PC-3 (cell line): ENCODE data around the gene KCNQ1.

ENCODE experiments used
- EZH2 ChIP-seq: fragments of 300-600 bp; sonication (generic); IDR thresholded peaks from one replicate; pipeline ENCODE4 v1.6.1; 2017; ENCODE audit warnings: antibody characterized with exemption, mild to moderate bottlenecking, low read length; ENCODE audit not compliant: unreplicated experiment
- TF ChIP-seq, protein P1 (sequence below): fragments of 300-600 bp; sonication (generic); conservative IDR thresholded peaks from 2 replicates; pipeline ENCODE4 v1.5.1; 2017; ENCODE audit warnings: antibody characterized with exemption, low read depth, mild to moderate bottlenecking, low read length

DNA sequence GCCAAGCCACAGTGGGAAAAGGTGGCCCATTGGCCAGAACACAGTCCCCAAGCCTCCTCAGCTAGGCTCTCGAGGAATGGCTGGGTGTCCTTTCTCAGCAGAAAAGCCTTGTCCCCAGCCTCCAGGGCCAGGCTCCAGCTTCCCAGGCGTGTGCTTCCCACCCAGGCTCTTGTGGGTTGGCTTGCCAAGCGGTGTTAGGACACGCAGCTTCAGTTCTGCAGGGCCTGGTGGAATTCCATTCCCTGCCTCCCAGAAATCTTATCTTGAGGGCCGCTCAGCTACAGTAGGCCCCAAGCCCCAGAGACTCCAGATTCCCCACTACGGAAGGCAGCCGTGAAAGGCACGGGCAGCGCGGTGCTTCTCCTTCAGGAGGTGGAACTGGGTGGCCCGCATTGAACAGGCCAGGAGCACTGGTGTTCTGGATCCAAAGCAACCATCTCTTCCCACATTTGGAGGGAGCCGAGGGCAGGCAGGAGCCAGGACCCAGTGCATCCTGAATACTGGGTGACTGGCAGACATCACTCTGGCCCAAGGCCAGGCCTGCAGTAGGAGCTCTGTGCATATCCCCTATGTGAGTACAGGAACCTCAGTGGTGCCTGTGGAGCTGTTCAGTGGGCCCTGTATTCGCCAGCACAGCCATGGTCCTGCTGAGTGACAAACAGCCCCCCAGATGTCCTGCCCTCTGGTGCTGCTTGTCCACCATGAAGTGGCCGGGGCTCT lies 271.7 kb downstream of the KCNQ1 start:
- TF ChIP-seq, protein P1, sequence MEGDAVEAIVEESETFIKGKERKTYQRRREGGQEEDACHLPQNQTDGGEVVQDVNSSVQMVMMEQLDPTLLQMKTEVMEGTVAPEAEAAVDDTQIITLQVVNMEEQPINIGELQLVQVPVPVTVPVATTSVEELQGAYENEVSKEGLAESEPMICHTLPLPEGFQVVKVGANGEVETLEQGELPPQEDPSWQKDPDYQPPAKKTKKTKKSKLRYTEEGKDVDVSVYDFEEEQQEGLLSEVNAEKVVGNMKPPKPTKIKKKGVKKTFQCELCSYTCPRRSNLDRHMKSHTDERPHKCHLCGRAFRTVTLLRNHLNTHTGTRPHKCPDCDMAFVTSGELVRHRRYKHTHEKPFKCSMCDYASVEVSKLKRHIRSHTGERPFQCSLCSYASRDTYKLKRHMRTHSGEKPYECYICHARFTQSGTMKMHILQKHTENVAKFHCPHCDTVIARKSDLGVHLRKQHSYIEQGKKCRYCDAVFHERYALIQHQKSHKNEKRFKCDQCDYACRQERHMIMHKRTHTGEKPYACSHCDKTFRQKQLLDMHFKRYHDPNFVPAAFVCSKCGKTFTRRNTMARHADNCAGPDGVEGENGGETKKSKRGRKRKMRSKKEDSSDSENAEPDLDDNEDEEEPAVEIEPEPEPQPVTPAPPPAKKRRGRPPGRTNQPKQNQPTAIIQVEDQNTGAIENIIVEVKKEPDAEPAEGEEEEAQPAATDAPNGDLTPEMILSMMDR, result no peak
- no peak for TF ChIP-seq EZH2
